Kidney (tissue), 14 donors: ENCODE measurements around the gene CALCOCO2. TPM values are rescaled to one million over a fixed set of nuclear protein-coding genes. Genes with fewer than 3 reads are reported as not detected.

Source experiments
- DNase-seq, 5 donors: peaks; one replicate each; pipeline ENCODE4 v3.0.0-alpha.2; 2013 to 2020
- FAIRE-seq: peaks from 2 replicates; lab custom pipeline; 2012; peaks lifted over from hg19 to GRCh38; lab: Jason Lieb, UNC
- H3K27ac ChIP-seq, 2 donors: one replicate each; pipeline ENCODE4 v1.7.0; 2013; ENCODE audit warnings: low read depth in 2 of 2, low read length in 2 of 2, inconsistent platforms in 1 of 2
- H3K27me3 ChIP-seq: one replicate; pipeline ENCODE4 v1.7.1; 2013; ENCODE audit warnings: low read length, inconsistent platforms; ENCODE audit not compliant: control insufficient read depth, insufficient read depth
- H3K36me3 ChIP-seq, 3 donors: one replicate each; pipeline versions ENCODE4 v1.7.0 to v1.7.1; 2013; ENCODE audit warnings: low read length in 3 of 3, control low read depth in 1 of 3, inconsistent platforms in 1 of 3; ENCODE audit not compliant: insufficient read depth in 3 of 3, control insufficient read depth in 2 of 3
- H3K4me1 ChIP-seq, 3 donors: one replicate each; pipeline versions ENCODE4 v1.7.0 to v1.7.1; 2013; ENCODE audit warnings: low read length in 3 of 3, inconsistent platforms in 1 of 3, low read depth in 1 of 3; ENCODE audit not compliant: control insufficient read depth in 2 of 3, insufficient read depth in 2 of 3
- H3K4me3 ChIP-seq, 3 donors: one replicate each; pipeline versions ENCODE4 v1.7.0 to v1.8.1; 2013; ENCODE audit warnings: low read length in 3 of 3, control low read depth in 1 of 3, inconsistent platforms in 1 of 3
- H3K9ac ChIP-seq, 3 donors: one replicate each; pipeline versions ENCODE4 v1.7.0 to v1.7.1; 2013; ENCODE audit warnings: low read length in 3 of 3, control low read depth in 1 of 3, inconsistent platforms in 1 of 3
- H3K9me3 ChIP-seq, 3 donors: one replicate each; pipeline versions ENCODE4 v1.7.0 to v1.7.1; 2013; ENCODE audit warnings: low read length in 3 of 3, control low read depth in 1 of 3, inconsistent platforms in 1 of 3; ENCODE audit not compliant: control insufficient read depth in 2 of 3, insufficient read depth in 1 of 3
- CTCF ChIP-seq: IDR thresholded peaks from 3 replicates; pipeline ENCODE4 v1.5.1; 2012; ENCODE audit warnings: mild to moderate bottlenecking, moderate library complexity, borderline replicate concordance; ENCODE audit not compliant: insufficient read depth; ENCODE audit errors: extremely low read depth
- intact Hi-C: fragments of 100-400 bp; cut with DNase I; formaldehyde crosslinking; loops from one replicate; pipeline ENCODE4 v1.11.1; 2022
- polyA plus RNA-seq: library from polyadenylated mRNA; stranded (reverse); fragments of 350-450 nt; fragmentation: Illumina TruSeq; extraction: RNeasy Lipid Tissue Mini Kit (QIAGEN cat#74804); gene quantifications from one replicate; pipeline ENCODE4 v1.2.3, GENCODE V29; 2014; ENCODE audit warnings: low read depth, low replicate concordance; ENCODE audit not compliant: insufficient read depth
- total RNA-seq: library from RNA; stranded (reverse); fragmentation: NEBNext Ultra II Directional; extraction: Animal tissue kit (Norgen Biotek cat#: 25700); gene quantifications from one replicate; pipeline ENCODE4 v1.2.1, GENCODE V29; 2021
- donor health status: control.
- donor health status: control.
- donor health status: control.
- donor health status: control.
- donor health status: control.
- donor health status: DM: yes; HTN: yes; CAD: no.
- donor health status: Normal renal cell carcinoma (clear cell type).

CALCOCO2 gene
- total and polyA plus RNA-seq, 2 donors from 2014 or later = 63.6 to 157 TPM

GRCh38 chr17:48850792-48851323 lies 20.0 kb downstream of the CALCOCO2 start:
- DNase-seq (no peak), FAIRE-seq (no peak)
- Histone ChIP-seq H3K27ac (no peak overlapping the region), H3K4me1 (no peaks in the 10 kb centered on the region), H3K4me3 (no peak overlapping the region), H3K36me3 (peaks cover 2 to 58% (median 45%) of the 10 kb centered on the region in 3 donors), H3K9ac (no peak overlapping the region), H3K9me3 (no peaks in the 10 kb centered on the region), H3K27me3 (no peaks in the 10 kb centered on the region)
- intact Hi-C loops = no loop called here
- TF ChIP-seq CTCF = no peak

- DNase-seq (no peak), FAIRE-seq (no peak)
- no peak overlapping the region for H3K4me3 ChIP-seq
- no peaks in the 10 kb centered on the region for H3K4me1 ChIP-seq
- no peaks in the 10 kb centered on the region for H3K9me3 ChIP-seq
- TF ChIP-seq CTCF = no peak
- intact Hi-C loops = no loop called here
- H3K27me3 ChIP-seq = no peaks in the 10 kb centered on the region
- H3K9ac ChIP-seq = no peak overlapping the region
- no peak overlapping the region for H3K27ac ChIP-seq
- H3K36me3 ChIP-seq = peaks cover 2 to 49% (median 31%) of the 10 kb centered on the region in 3 donors
These were observed 24.1 kb downstream of the CALCOCO2 start for GRCh38 chr17:48854774-48855476.

GRCh38 chr17:48856122-48856821 lies 25.4 kb downstream of the CALCOCO2 start:
- Histone ChIP-seq H3K4me3 (no peak overlapping the region), H3K27ac (no peak overlapping the region), H3K27me3 (no peaks in the 10 kb centered on the region), H3K36me3 (peaks cover 2 to 55% (median 33%) of the 10 kb centered on the region in 3 donors), H3K4me1 (no peaks in the 10 kb centered on the region), H3K9me3 (no peaks in the 10 kb centered on the region), H3K9ac (no peak overlapping the region)
- FAIRE-seq (no peak), DNase-seq (no peak)
- TF ChIP-seq CTCF = no peak
- intact Hi-C loops = no loop called here
